ENCODE measurements around the gene TNFRSF18. TPM values are rescaled to one million over a fixed set of nuclear protein-coding genes. Genes with fewer than 3 reads are reported as not detected.

Gene TNFRSF18
- total RNA-seq, 6 experiments from 2014 or later, result 0.24 to 0.27 TPM; not detected in 4

- Histone ChIP-seq H3K4me3 (peak within 1 kb of the TSS; percentile 95 to 100 (median 97)), H3K4me1 (peaks cover 0 to 26% (median 7%) of the 10 kb centered on the region in 4 donors), H3K27me3 (no peaks in the 10 kb centered on the region), H3K9me3 (no peaks in the 10 kb centered on the region), H3K36me3 (peaks cover 0 to 18% (median 7%) of the 10 kb centered on the region in 4 donors), H3K27ac (peak within 1 kb of the TSS; percentile 83 to 89 (median 85))
- ATAC-seq, result peak; percentile 93 to 96 (median 93)
- peak; percentile 97 to 98 (median 97) for DNase-seq
- intact Hi-C loops (cut with DNase I), result no loop called here
- WGBS (ENCODE audit: insufficient coverage, low coverage, low lambda C conversion rate, missing lambda C conversion rate), result 0% methylated on average over 3 of the region's 99 CpGs
- TF ChIP-seq POLR2A (IDR thresholded peaks at IDR 0.05) (peak; percentile 68), CTCF (IDR thresholded peaks at IDR 0.05) (no peak)
Observed at GRCh38 chr1:1231400-1232207, 25.2 kb upstream of the TNFRSF18 start, which contains the start of gene SDF4. TSS of gene SDF4 (minus strand) at chr1:1232001. CDS start at chr1:1228772, 3,229 bp downstream.

GRCh38 chr1:1230656-1231399, 24.4 kb upstream of the TNFRSF18 start:
- TF ChIP-seq POLR2A (IDR thresholded peaks at IDR 0.05), result peak; percentile 43
- TF ChIP-seq CTCF (IDR thresholded peaks at IDR 0.05), result peak in 3 of 4 donors; percentile 22 to 44 (median 23)
- peak in 1 of 3 donors; percentile 64 for DNase-seq
- peak overlapping the region in 2 of 3 donors; percentile 85 to 89 for H3K27ac ChIP-seq
- peak overlapping the region; percentile 95 to 100 (median 97) for H3K4me3 ChIP-seq
- ATAC-seq, result peak; percentile 10 to 62 (median 50)
- H3K4me1 ChIP-seq, result peaks cover 0 to 26% (median 7%) of the 10 kb centered on the region in 4 donors
- 10% methylated on average over 17 of the region's 24 CpGs for WGBS (ENCODE audit: insufficient coverage, low coverage, low lambda C conversion rate, missing lambda C conversion rate)
- intact Hi-C loops (cut with DNase I), result no loop called here
- peaks cover 0 to 22% (median 7%) of the 10 kb centered on the region in 4 donors for H3K36me3 ChIP-seq
- H3K9me3 ChIP-seq, result no peaks in the 10 kb centered on the region
- H3K27me3 ChIP-seq, result no peaks in the 10 kb centered on the region

- no peak for ATAC-seq
Observed at GRCh38 chr1:1229770-1230169, 23.4 kb upstream of the TNFRSF18 start.

More at GRCh38 chr1:1229770-1230169, 23.4 kb upstream of the TNFRSF18 start:
- no peak overlapping the region for H3K27ac ChIP-seq
- no peak overlapping the region for H3K4me3 ChIP-seq
- H3K4me1 ChIP-seq, result peaks cover 0 to 26% (median 7%) of the 10 kb centered on the region in 4 donors
- H3K9me3 ChIP-seq, result no peaks in the 10 kb centered on the region
- H3K36me3 ChIP-seq, result peaks cover 0 to 24% (median 7%) of the 10 kb centered on the region in 4 donors
- intact Hi-C loops (cut with DNase I), result loop anchor here in 1 of 2 donors (5.0 kb wide), 1 partner anchor 102 kb away; no protein-coding TSS in a partner anchor
- no peak for TF ChIP-seq CTCF (IDR thresholded peaks at IDR 0.05)
- TF ChIP-seq POLR2A (IDR thresholded peaks at IDR 0.05), result no peak
- no peak for DNase-seq
- no peaks in the 10 kb centered on the region for H3K27me3 ChIP-seq
- WGBS (ENCODE audit: insufficient coverage, low coverage, low lambda C conversion rate, missing lambda C conversion rate), result 66% methylated on average over 9 of the region's 19 CpGs

All from right lobe of liver (tissue), 6 donors.